KOPT-K1 (cell line): ENCODE data around the gene EPHA6.
"Not testable (repeated sequence)": the region's sequence is repeated elsewhere in the genome, so short reads cannot be mapped to it uniquely, and the experiment has no call there.

Experiments used
- H3K27ac ChIP-seq: fragments of 200-600 bp; sonication (generic); 2 replicates; pipeline ENCODE4 v1.5.1; 2016; ENCODE audit warnings: antibody characterized with exemption, mild to moderate bottlenecking, low read depth, low read length; ENCODE audit not compliant: poor library complexity, severe bottlenecking
- H3K36me3 ChIP-seq: fragments of 200-600 bp; sonication (generic); 2 replicates; pipeline ENCODE4 v1.5.1; 2017; ENCODE audit warnings: antibody characterized with exemption, mild to moderate bottlenecking, low read length, moderate library complexity; ENCODE audit not compliant: insufficient read depth
- H3K9me3 ChIP-seq: fragments of 200-600 bp; sonication (generic); 2 replicates; pipeline ENCODE4 v1.5.1; 2017; ENCODE audit warnings: antibody characterized with exemption, low read length, mild to moderate bottlenecking; ENCODE audit not compliant: insufficient read depth, poor library complexity, severe bottlenecking

The EPHA6 gene

DNA sequence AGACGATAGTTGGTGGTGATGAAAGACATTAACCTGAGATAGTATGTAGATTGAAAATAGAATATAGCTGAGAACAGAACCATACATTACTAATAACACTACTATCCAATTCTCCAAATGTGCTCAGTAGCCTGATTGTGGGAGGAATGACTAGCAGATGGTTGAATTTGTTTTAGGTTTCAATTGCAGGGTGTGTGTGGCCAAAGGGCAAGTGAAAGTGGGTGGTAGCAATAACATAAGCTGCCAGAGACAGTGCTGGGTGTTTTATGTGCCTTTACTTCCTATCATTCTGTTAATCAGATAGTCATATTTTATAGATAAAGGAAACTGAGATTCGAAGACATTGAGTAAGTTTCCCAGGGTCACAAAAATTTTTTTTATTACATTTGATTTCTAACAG, 700.7 kb downstream of the EPHA6 start:
- Histone ChIP-seq H3K36me3 (no peaks in the 10 kb centered on the region), H3K27ac (no peak overlapping the region), H3K9me3 (no peaks in the 10 kb centered on the region)

GRCh38 chr3:97530691-97531090, 716.3 kb downstream of the EPHA6 start:
- H3K9me3 ChIP-seq: no peaks in the 10 kb centered on the region
- H3K36me3 ChIP-seq: no peaks in the 10 kb centered on the region
- no peak overlapping the region for H3K27ac ChIP-seq

DNA sequence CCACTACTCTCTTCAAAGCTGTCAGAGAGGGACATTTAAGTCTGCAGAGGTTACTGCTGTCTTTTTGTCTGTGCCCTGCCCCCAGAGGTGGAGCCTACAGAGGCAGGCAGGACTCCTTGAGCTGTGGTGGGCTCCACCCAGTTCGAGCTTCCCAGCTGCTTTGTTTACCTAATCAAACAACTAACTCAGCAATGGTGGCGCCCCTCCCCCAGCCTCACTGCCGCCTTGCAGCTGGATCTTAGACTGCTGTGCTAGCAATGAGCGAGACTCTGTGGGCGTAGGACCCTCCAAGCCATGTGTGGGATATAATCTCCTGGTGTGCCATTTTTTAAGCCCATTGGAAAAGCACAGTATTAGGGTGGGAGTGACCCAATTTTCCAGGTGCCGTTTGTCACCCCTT, 733.2 kb downstream of the EPHA6 start:
- not testable (repeated sequence) for H3K9me3 ChIP-seq, H3K36me3 ChIP-seq, H3K27ac ChIP-seq

GRCh38 chr3:97550408-97550807, 736.0 kb downstream of the EPHA6 start:
- Histone ChIP-seq H3K36me3 (no peaks in the 10 kb centered on the region), H3K9me3 (no peaks in the 10 kb centered on the region), H3K27ac (no peak overlapping the region)

DNA sequence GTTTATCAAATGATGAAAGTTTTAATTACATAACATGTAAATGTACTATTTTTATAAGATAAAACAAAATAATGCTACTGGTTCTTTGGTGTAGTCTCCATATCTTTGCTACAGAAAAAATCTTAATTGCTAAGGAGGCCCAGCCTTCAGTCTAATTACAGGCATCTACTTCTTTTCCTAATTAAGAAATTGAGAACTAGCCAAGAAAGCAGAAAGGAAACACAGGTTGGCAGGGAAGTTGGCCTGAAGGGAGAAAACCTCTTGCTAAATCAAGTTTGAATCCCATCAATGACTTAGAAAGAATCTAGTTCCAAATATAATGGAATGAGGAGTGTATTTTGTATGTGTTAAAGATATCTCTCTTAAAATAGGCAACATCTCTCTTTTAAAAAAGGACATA, 737.8 kb downstream of the EPHA6 start:
- H3K27ac ChIP-seq: no peak overlapping the region
- H3K36me3 ChIP-seq: no peaks in the 10 kb centered on the region
- H3K9me3 ChIP-seq: no peaks in the 10 kb centered on the region

- Histone ChIP-seq H3K27ac (no peak overlapping the region), H3K36me3 (no peaks in the 10 kb centered on the region), H3K9me3 (no peaks in the 10 kb centered on the region)
Measured at GRCh38 chr3:97575742-97576141, 761.3 kb downstream of the EPHA6 start.

DNA sequence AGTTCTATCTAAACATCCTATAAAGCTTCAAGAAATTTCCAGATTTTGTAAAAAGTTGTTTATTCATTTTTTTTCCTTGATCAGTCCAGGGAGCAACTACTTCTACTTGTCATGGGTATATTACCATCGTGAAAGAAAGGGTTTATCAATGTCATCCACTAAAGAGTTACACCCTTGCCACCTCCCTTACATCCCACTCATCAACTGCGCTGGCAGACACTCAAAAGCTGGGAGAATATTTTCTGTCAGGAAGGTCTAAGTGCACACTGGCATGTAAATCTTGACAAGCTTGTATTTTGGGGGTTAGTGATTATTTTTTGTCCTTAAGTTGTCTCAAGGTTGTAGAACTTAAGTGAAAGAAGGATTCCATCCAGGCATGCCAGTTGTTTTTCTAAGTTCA, 761.8 kb downstream of the EPHA6 start:
- Histone ChIP-seq H3K36me3 (no peaks in the 10 kb centered on the region), H3K9me3 (no peaks in the 10 kb centered on the region), H3K27ac (no peak overlapping the region)

GRCh38 chr3:97579365-97579764, 765.0 kb downstream of the EPHA6 start:
- no peak overlapping the region for H3K27ac ChIP-seq
- no peaks in the 10 kb centered on the region for H3K36me3 ChIP-seq
- no peaks in the 10 kb centered on the region for H3K9me3 ChIP-seq

- Histone ChIP-seq H3K27ac (no peak overlapping the region), H3K36me3 (no peaks in the 10 kb centered on the region)
Measured at GRCh38 chr3:97610626-97611025, 796.2 kb downstream of the EPHA6 start.

GRCh38 chr3:97612632-97613031, 798.2 kb downstream of the EPHA6 start:
- Histone ChIP-seq H3K9me3 (no peaks in the 10 kb centered on the region), H3K36me3 (no peaks in the 10 kb centered on the region), H3K27ac (no peak overlapping the region)

More at GRCh38 chr3:97610626-97611025, 796.2 kb downstream of the EPHA6 start:
- H3K9me3 ChIP-seq: no peaks in the 10 kb centered on the region

GRCh38 chr3:97613139-97613538, 798.7 kb downstream of the EPHA6 start:
- H3K9me3 ChIP-seq: no peaks in the 10 kb centered on the region
- H3K36me3 ChIP-seq: no peaks in the 10 kb centered on the region
- no peak overlapping the region for H3K27ac ChIP-seq

DNA sequence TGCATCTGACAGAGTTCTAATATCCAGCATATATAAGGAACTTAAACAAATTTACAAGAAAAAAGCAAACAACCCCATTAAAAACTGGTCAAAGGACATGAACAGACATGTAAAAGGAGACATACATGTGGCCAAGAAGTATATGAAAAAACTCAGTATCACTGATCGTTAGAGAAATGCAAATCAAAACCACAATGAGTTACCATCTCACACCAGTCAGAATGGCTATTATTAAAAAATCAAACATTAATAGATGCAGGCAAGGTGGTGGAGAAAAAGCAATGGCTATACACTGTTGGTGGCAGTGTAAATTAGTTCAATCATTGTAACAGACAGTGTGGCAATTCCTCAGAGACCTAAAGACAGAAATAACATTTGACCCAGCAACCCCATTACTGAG, 806.1 kb downstream of the EPHA6 start:
- H3K36me3 ChIP-seq, H3K9me3 ChIP-seq, H3K27ac ChIP-seq: not testable (repeated sequence)

GRCh38 chr3:97636465-97636864, 822.1 kb downstream of the EPHA6 start:
- H3K9me3 ChIP-seq: no peaks in the 10 kb centered on the region
- no peaks in the 10 kb centered on the region for H3K36me3 ChIP-seq
- no peak overlapping the region for H3K27ac ChIP-seq

GRCh38 chr3:97646932-97647331, 832.5 kb downstream of the EPHA6 start:
- Histone ChIP-seq H3K27ac (no peak overlapping the region), H3K36me3 (no peaks in the 10 kb centered on the region), H3K9me3 (no peaks in the 10 kb centered on the region)

GRCh38 chr3:97647441-97647982, 833.1 kb downstream of the EPHA6 start:
- Histone ChIP-seq H3K9me3 (no peaks in the 10 kb centered on the region), H3K27ac (no peak overlapping the region), H3K36me3 (no peaks in the 10 kb centered on the region)

GRCh38 chr3:97655971-97656370, 841.6 kb downstream of the EPHA6 start:
- H3K27ac ChIP-seq: no peak overlapping the region
- H3K9me3 ChIP-seq: no peaks in the 10 kb centered on the region
- no peaks in the 10 kb centered on the region for H3K36me3 ChIP-seq

DNA sequence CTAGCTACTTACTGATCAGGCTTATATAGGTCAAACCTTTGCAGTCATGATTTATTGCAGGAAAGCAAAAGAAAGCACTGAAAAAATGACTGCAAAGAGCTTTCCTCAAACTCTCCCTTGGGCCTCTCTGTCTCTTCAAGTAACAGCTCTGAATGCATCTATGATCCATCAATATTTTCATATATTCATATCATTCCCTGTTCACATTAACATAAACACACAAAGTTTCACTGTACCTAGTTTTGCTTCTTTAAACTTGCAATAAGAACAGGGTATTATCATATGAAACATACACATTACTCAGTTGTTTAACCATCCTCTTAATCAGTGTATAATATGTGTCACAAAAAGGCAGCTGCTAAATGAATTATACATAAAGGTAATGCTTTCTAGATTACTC, 842.2 kb downstream of the EPHA6 start:
- H3K9me3 ChIP-seq: no peaks in the 10 kb centered on the region
- no peak overlapping the region for H3K27ac ChIP-seq

More for the DNA sequence above, 842.2 kb downstream of the EPHA6 start:
- H3K36me3 ChIP-seq: no peaks in the 10 kb centered on the region
